COLO668 (cell line): ENCODE measurements around the gene NPLOC4.

Experiments
- DNase-seq: peaks from one replicate; lab custom pipeline; 2025; ENCODE audit not compliant: unreplicated experiment; lab: John Stamatoyannopoulos, UW

NPLOC4 gene

DNA sequence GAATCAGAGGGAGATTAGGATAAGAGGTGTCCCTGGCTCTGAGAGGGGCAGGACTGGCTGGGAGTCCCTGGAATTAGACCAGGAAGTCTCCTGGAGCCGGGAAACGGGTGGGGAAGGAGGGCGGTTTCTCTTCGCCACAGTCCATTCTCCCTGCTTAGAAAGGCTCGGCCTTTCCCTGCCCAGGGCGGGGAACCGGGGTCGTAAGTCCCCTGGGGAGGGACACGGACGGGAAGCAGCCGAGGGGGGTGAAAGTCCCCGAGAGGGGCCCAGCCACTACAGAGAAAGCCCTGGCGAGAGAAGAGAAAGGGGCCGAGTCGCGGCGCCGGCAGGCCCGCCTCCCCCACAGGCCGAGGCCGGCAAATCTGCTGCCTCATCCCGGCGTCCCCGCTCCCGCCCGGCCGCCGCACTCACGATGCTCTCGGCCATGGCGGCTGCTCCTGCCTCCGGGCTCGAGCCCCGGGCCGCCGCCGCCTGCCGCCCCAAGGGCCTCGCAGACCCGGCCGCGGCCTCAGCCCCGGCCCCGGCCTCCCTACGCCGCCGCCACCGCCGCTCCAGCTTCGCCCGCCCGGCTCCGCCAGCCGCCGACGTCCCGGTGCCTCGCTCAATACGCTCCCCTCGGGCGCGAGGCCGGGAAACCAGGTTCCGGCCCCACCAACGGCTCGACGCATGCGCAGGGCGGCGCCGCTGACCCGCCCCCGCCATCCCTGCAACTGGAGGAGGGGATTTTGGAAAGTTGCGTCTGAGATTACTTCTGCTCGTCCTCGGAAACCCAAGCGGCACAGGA, at the start of gene NPLOC4, which contains the start of gene TSPAN10:
NPLOC4 (minus strand) TSS at position 608 of the 784 bp plus-strand sequence; CDS start at position 426, 182 bp downstream.
TSPAN10 (plus strand) TSS at position 692 of the 784 bp plus-strand sequence. CDS start 5,217 bp downstream, outside the sequence.
- DNase-seq: peak; percentile 80

DNA sequence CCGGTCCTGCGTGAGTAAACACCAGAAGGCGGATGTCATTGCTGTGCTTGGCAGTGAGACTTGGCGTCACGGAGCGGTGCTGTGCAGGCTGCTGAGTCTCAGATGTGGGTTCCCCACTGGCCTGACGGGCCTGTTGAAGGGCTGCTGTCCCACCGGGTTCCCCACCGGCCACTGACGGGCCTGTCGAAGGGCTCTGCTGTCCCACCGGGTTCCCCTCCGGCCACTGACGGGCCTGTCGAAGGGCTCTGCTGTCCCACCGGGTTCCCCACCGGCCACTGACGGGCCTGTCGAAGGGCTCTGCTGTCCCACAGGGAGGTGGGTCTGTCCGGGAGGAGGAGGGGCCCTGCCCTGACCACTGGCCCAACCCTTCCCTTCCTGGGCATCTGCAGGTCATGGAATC, 49.7 kb upstream of the NPLOC4 start:
- no peak for DNase-seq

DNA sequence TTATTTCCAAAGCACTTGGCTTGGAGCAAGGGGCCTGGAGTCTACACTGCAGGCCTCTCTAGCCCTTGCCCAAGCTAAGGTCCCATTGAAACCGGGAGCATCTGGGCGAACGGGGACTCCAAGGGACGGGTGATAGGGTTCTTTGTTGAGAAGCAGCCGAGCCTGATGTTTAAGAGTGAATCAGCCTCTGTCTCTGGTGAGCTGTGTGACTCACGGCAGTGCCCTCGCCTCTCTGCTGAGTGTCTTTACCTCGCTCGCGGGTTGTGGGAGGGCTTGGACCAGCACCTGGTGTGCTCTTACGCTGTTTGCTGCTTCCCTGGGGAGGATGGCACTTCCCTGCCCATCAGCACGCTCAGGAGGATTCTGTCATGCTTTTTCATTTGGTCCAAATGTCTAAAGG, 48.2 kb upstream of the NPLOC4 start:
- DNase-seq: peak; percentile 65

DNA sequence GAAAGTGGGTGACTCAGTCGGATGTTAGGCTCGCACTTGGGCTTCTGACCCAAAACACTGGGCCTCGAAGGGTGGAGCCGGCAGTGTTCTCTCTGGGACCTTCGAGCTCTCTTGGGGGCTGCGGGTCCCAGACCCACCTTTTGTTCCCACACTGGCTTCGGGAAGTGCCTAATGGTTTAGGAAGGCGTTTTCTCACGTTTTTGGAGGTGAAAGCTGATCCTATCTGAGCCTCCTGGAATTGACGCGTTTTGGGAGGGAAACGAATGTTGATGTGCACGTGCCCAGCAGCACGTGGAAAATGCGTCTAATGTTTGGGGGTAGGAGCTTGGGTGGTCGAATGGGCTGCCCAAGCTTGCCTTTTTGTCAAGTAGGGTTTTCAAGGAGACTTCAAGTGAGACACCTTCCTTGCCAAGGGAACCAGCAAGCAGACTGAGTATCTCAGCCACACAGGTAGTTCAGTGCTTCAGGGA, 47.6 kb upstream of the NPLOC4 start:
- peak; percentile 19 for DNase-seq

DNA sequence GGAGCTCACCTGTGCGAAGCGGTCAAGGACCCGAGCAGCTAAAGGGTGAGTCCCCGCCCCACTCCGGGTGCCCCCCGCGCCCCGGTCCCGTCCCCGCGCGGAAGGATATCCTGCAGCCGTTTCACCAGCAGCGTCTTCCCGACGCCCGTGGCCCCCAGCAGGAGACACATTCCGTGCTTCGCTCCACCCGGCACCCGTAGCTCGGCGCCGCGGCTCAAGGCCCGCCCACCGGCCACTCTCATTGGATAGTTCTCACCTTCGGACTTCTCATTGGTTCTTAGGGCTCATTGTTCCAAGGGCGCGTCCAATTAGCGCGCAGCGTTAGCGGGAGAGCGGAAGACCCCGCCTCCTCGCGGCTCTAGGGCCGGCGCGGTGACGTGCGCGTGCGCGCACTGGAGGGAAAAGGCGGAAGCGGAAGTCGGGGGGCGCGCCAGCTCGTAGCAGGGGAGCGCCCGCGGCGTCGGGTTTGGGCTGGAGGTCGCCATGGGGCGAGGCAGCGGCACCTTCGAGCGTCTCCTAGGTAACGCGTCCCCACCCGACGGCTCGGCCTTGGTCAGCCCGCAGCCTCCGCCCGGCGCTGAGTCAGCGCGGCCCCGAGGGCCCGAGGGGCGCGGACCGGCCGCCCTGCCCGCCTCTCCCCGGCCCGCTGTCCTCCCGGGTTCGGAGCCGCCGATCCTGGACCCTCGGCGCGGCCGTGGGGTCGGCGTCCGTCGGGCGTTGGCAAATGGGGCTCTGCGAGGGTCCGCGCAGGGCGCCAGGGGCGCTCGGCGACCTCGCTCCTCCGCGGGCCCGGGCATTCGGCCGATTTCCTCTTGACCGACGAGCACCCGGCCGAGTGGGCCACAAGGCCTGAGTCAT, 46.9 kb upstream of the NPLOC4 start, which contains the start of the genes ARL16 and HGS:
ARL16 (minus strand) TSS at position 214 of the 858 bp plus-strand sequence; CDS start at position 170, 44 bp downstream.
HGS (plus strand) TSS at position 428 of the 858 bp plus-strand sequence; CDS start at position 484, 56 bp downstream.
- peak; percentile 97 for DNase-seq

DNA sequence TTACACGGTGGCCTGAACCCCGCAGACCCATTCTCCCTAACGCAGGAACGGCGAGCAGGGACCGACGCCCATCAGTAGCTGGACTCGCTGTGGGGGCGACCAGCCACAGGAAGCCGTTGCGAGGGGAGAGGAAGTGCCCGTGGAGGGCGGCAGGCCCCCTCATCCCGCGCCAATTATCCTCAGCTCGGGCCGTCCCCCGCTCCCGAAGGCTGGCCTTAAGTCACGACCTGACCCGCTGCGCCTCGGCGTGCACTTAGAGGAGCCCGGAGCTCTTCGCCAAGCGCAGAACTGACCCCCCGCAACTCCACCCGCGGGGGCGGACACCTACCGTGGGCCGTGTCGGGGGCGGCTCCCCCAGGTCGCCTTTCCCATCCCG, 46.3 kb upstream of the NPLOC4 start:
- DNase-seq: no peak

DNA sequence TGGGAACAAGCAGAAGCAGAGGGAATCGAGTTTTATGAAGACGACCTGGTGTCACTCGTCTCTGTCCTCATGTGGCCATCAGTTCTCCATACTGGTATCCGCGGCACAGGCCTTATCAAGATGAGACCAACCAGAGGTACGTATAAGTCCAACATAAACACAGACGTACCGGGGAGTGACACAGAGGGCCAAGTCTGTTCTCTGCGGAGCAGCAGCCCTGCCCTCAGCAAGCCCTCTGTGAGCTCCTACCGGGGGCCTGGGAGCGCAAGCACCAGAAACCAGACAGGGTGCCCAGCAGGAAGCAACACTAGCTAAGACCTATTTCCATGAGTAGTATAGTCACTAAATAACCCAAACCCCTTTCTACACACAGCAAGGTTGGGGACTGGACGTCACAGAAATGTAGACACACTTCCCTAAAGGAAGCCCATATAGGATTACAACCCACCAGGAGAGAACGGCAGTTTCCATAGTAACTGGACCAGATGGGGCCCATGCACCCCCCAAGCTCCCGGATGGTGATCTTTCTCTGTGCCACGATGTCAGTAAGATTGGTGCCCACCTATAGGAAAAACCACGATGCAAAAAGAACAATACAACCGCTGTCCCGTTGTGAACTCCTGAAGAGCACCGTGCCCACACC, 45.8 kb upstream of the NPLOC4 start:
- no peak for DNase-seq

DNA sequence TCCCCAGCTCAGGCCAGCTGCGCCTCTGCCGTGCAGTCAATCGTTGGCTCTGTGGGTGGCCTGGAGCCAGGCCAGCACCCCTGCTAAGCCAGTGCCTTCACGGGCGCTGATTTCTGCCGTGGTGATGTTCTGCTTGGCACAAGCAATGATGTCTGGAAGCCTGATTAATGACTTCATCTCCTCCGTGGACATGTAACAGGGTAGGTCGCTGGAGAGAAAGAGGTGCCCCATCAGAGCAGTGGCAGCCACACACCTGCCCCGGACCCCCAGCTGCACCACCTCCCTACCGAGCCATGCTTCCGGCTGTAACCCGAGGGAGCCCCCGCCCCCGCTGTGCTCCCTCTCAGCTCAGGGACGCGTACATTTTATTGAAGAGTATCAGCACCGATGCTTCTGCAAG, 44.8 kb upstream of the NPLOC4 start:
- DNase-seq: peak; percentile 63

DNA sequence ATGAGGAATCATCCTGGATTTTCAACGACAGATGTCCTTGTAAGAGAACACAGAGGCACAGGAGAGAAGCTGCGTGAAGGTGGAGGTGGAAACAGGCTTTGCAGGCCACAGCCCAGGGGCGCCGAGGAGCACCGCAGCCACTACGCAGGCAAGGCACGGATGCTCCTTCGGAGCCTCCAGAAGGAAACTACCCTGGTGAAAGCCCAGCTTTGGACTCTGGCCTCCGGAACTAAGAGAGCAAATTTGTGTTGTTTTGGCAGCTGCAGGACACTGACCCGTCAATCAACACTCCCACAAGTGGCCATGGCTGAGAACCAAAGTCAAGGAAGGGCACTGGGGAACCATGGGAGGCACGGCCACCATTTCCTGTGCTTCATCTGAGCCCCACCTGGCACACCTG, 43.2 kb upstream of the NPLOC4 start:
- peak; percentile 5 for DNase-seq

DNA sequence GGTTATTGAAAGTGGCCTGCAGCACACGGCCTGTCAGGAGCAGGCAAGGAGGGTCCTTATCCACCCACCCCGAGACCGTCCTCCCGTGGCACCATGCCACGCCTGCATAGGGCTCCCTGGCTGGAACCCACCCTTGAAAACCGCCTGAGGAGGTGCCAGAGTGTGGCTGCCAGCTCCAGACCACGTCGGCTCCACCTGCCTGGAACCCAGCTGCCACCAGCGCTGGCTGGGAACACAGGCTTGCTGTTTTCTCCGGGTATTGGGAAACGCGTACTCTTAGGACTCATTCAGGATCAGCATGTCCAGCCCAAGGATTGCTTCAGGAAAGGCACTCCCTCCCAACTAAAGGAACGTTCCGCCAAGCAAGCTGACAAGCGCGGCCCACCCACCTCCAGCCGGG, 40.0 kb upstream of the NPLOC4 start:
- no peak for DNase-seq

DNA sequence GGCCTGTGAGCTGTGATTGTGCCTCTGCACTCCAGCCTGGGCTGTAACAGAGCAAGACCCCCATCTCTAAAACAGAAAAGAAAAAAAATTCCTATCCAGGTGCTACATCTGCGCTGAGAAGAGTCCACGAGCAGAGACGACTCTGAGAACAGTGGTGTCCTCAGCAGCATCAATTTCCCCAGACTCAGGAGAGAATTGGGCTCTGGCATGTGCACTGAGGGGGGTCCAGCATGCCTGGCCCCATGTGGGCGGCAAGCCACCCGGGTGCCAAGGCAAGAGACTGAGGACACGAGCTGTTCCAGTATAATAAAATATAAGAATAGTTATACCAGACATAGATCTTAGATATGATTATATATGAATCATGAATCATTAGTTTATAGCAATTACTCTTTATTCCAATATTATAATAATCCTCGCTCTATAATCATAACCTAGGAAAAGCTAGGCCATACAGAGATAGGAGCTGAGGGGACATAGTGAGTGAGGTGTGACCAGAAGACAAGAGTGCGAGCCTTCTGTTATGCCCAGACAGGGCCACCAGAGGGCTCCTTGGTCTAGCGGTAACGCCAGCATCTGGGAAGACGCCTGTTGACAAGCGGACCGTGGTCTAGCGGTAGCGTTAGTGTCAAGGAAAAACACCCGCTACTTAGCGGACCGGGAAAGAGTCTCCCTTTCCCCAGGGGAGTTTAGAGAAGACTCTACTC, 38.8 kb upstream of the NPLOC4 start:
- DNase-seq: peak; percentile 7

DNA sequence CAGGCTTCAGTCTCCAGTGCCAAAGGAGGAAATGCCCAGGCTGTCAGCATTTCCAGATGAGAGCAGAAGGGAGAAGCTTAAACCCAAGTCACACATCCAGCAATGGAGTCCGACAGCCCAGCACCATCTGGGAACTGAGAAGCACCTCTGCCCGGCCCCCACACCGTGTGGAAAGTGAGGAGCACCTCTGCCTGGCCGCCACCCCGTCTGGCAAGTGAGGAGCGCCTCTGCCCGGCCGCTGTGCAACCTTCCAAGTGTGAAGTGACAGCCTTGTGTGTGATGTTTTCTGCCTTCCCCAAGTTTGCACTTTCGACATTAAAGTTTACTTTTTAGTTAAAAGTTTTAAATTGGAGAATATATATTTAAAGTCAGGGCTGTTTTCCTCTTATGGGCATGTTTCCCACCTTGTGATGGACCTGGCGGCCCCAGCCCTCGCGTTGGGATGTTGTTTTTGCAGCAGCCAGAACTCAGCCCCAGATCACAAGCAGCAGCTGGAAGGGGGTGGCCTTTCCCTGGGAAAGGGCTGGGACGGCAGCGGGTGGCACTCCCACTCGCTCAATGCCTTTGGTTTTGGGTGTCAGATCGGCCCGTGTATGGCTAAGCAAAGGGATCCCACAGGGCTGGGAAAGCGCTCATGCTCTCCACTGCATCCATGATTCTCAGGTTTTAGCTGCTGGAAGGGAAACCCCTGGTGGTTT, 36.8 kb upstream of the NPLOC4 start:
- DNase-seq: no peak

DNA sequence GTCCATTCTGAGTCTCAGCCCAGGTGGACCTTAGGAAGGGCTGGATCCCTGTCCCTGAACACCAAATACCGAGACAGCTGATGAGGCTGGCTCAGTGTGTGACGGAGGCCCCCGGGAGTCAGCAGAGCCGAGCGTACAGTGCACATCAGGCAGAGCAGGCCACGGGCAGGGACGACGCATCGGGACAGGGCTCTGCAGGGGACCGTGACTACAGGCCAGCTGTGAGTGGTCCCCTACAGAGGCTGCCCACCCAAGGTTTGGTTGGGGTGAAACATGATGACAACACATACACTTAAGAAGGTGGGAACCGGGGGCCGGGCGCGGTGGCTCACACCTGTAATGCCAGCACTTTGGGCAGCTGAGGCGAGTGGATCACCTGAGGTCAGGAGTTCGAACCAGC, 36.0 kb upstream of the NPLOC4 start:
- DNase-seq: no peak

DNA sequence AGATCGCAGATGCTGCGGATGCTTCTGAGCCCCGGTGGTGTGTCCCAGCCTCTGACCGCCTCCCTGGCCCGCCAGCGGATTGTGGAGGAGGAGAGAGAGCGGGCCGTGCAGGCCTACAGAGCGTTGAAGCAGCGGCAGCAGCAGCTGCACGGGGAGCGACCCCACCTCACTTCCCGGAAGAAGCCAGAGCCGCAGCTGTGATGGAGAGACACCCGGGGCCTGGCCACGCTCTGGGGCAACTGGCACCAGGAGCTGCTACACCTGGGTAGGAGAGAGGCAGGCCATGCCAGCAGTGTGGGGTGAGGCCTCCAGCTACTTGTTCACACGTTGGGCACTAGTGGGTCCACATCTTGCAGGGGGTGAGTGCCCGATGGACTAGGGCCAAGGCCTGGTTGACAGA, 35.6 kb upstream of the NPLOC4 start:
- DNase-seq: no peak

DNA sequence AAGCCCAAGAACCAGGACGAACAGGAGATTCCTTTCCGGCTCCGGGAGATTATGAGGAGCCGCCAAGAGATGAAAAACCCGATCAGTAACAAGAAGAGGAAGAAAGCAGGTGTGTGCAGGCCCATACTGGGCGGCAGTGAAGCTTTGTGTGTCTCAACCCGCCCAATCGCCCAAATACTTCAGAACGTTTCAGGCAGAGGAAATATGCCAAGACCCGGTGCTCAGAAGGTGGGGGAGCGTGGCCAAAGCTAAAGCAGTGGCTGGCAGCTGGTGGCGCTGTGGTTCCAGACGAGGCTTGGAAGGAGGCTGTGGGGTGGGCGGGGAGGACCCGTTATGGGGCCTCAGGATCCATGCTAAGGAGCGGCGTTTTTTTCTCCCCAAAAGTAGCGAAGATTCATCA, 30.8 kb upstream of the NPLOC4 start:
- no peak for DNase-seq

DNA sequence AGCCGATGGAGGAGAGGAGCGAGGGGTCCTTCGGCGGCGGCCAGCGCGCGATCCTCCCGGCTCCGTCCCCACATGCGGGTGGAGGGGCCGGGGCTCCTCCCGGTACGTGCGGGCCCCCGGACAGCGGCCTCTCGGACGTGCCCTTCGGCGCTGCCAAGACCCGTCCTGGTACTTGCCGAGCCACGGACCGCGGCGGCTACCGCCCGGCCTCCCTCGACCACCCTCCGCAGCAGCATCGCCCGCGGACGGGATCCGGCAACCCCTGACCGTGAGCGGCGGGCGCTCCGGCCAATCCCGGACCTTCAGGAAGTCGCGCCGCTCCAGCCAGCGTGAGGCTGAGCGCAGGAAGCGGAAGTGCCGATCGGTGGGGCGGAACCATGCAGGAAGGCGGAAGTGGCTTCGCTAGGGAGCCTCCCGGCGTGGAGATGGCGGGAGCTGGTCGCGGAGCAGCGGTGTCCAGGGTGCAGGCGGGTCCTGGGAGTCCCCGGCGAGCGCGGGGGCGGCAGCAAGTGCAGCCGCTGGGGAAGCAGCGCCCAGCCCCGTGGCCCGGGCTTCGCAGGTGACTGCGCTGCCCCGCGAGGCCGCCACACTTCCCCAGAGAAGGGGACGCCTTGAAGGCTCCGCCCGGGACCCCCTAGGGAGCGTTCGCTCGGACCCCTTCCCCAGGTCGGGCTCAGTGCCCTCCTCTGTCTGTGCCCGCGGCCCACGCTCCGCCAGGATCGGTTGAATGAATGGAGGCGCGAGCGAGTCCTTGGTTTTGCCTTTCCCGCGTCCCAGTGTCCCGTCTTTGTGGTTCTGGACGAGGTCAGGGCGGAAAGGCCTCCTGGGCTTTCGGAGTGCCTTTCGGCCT, 29.7 kb upstream of the NPLOC4 start, which contains the start of the genes CCDC137 and OXLD1:
CCDC137 (plus strand) TSS at position 396 of the 850 bp plus-strand sequence; CDS start at position 426, 30 bp downstream.
OXLD1 (minus strand) TSS at position 264 of the 850 bp plus-strand sequence; CDS start at position 236, 28 bp downstream.
- peak; percentile 92 for DNase-seq

DNA sequence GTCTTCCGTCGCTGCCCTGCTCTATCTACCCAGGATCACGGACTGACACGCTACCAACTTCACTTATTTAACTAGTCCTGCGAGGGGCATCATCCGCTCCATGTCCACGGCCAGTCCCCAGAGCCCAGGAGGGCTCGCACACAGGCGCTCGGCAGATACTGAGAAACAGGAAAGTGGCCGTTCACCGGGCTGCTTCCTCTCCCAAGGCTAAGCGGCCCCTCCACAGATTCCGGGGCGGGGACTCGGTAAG, 29.1 kb upstream of the NPLOC4 start:
- peak; percentile 47 for DNase-seq

DNA sequence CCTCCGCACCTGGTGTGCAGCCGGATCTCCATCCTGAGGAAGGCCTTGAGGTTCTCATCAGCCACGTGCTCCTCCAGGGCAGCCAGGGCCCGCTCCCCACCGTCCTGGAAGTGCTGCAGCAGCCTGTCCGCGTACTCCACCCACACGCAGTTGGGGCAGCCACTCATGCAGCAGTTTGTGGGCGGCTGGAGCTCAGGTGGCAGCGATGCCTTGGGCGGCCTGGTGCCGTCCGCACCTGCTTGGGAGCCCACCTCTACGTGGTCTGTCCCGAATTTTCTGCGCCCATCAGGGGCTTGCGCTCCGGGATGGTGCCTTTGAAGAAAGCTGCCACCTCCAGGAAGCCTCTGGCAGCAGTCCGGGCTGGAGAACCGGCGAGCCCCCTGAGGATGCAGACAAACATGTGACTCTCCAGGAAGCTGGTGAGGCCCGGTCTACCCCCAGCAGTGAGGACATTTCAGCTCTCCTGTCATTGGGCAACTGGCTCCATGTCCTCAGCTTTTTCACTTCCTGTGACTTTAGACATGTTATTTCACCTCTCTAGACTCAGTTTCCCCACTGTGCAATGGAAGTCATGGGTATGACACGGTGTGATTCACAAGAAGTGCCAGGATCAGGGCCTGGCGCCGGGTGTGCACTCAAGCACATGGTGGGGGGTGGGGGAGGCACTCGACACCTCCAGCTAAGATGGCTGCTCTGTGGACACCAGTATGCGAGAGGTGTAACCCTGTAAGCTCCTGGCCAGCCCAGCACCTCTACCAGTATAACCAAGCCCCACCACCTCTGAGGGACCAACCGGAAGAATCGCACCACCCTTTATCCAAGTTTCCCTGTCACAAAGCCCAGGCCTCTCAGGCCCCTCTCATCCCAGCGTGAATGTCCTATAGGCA, 28.5 kb upstream of the NPLOC4 start:
- DNase-seq: peak; percentile 29
